Stimulated activated naive CD8-positive, alpha-beta T cell treated with anti-CD3 and anti-CD28 coated beads, Interleukin-15, amount 100 ng/mL, for 72 hours (primary cell): Measurements from ENCODE around the gene KRTAP6-3.

Source experiments
- ATAC-seq: fragments of 150-1000 bp; cut with Tn5 transposase; 2 replicates; pipeline ENCODE4 v1.10.0; 2021; ENCODE audit warnings: mild to moderate bottlenecking, moderate library complexity
- DNase-seq, 2 donors: peaks; one replicate each; pipeline ENCODE4 v3.0.0; 2021 to 2022
- H3K27ac Mint-ChIP-seq, 2 donors: one replicate each; pipeline ENCODE4 v1.8.0; 2022; ENCODE audit warnings: mild to moderate bottlenecking in 2 of 2, mixed read lengths in 2 of 2, moderate library complexity in 2 of 2
- H3K27me3 Mint-ChIP-seq: one replicate; pipeline ENCODE4 v1.8.0; 2022; ENCODE audit warnings: mixed read lengths
- H3K4me1 Mint-ChIP-seq: one replicate; pipeline ENCODE4 v1.8.0; 2022; ENCODE audit warnings: mild to moderate bottlenecking, mixed read lengths
- H3K4me3 Mint-ChIP-seq, 2 donors: one replicate each; pipeline ENCODE4 v1.8.0; 2022; ENCODE audit warnings: mild to moderate bottlenecking in 2 of 2, mixed read lengths in 2 of 2, moderate library complexity in 1 of 2
- H3K9me3 Mint-ChIP-seq, 2 donors: one replicate each; pipeline ENCODE4 v1.8.0; 2022; ENCODE audit warnings: mixed read lengths in 2 of 2

Gene KRTAP6-3

DNA sequence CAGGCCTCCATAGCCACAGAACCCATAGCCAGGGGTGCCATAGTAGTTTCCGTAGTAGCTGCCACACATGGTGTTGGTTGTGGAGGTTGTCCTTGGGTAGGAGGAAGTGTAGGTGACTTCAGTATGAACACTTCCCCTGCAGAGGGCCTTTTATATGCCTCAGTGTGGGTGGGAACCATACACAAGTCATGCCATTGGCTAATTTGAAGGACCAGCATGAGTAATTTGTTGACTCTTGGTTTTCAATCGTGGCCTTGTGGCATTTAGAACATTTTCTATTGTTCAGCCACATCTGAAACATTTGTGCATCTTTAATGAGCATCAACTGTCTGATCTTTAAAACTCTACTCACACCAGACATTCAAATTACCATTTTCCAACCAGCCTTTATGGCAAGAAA, 21.6 kb downstream of the KRTAP6-3 start, which contains the start of gene KRTAP6-1:
Gene KRTAP6-1 (minus strand): TSS at position 95 of the 400 bp plus-strand sequence. CDS start 26 bp downstream, at position 69.
- Mint-ChIP-seq H3K27me3 (no peaks in the 10 kb centered on the region), H3K27ac (no peak within 1 kb of the TSS), H3K4me1 (no peaks in the 10 kb centered on the region), H3K4me3 (no peak within 1 kb of the TSS), H3K9me3 (peaks cover 5 to 7% of the 10 kb centered on the region in 2 donors)
- DNase-seq: no peak
- peak; percentile 43 for ATAC-seq

DNA sequence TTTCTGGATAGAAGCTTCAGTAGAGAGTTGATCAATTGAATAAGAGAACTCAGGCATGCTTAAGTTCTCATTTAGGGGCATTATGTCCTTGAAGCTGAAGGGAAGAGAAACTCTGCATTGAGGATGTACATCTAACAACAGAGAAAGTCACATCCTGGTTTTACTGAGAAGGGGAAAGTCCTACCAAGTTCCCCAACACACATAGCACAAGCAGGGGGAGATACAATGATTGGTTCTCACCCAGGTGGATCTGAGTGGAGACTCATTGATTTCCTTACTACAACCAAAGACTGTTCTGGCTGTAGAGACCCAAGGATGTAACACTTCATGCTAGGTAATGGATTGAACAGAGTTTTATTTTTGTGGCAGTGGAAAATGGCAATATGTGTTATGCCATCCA, 23.0 kb downstream of the KRTAP6-3 start:
- no peak overlapping the region for H3K27ac Mint-ChIP-seq
- H3K4me3 Mint-ChIP-seq: no peak overlapping the region
- no peaks in the 10 kb centered on the region for H3K4me1 Mint-ChIP-seq
- peaks cover 5 to 7% of the 10 kb centered on the region in 2 donors for H3K9me3 Mint-ChIP-seq
- no peaks in the 10 kb centered on the region for H3K27me3 Mint-ChIP-seq
- DNase-seq (no peak), ATAC-seq (no peak)

DNA sequence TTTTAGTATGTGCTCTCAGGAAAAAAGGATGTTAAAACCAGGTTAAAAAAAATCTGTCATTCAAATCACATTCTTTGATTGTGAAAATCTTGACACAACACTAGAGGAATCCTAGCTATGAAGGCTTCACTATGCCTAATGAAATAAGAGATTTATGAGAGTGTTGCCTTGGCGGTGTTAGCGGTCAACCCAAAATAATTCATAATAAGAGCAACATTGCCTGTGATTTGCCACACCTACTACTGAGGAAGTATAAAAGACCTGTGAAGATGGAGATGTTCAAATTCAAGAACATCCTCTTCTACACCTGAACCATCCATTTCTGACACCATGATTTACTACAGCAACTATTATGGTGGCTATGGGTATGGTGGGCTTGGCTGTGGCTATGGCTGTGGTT, 23.9 kb downstream of the KRTAP6-3 start, which contains the start of gene KRTAP20-1:
Gene KRTAP20-1 (plus strand): TSS at position 301 of the 400 bp plus-strand sequence. CDS start 30 bp downstream, at position 331.
- Mint-ChIP-seq H3K9me3 (peaks cover 2% of the 10 kb centered on the region in 2 donors), H3K4me3 (no peak within 1 kb of the TSS), H3K4me1 (no peaks in the 10 kb centered on the region), H3K27me3 (no peaks in the 10 kb centered on the region), H3K27ac (no peak within 1 kb of the TSS)
- DNase-seq (no peak), ATAC-seq (no peak)

DNA sequence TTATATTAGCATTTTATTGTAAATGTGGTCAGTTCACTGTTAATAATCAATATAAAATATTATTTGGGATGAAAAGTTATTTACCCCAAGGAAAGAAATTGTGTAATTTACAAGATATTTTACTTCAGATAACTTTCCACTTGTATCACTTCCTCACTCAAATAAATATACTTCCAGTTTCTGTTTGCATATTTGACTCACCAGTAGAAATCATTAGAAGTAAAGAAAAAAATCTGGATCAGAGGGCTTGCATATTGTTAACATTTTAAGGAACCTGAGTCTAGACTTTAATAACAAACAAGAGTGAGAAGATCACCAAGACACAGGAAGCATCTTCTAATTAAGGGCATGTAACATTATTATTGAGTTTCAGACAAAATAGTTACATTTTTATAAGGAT, 27.8 kb downstream of the KRTAP6-3 start:
- Mint-ChIP-seq H3K27ac (no peak overlapping the region), H3K9me3 (no peaks in the 10 kb centered on the region), H3K4me3 (no peak overlapping the region), H3K27me3 (no peaks in the 10 kb centered on the region), H3K4me1 (no peaks in the 10 kb centered on the region)
- no peak for DNase-seq
- ATAC-seq: no peak

- DNase-seq (no peak), ATAC-seq (no peak)
- H3K4me1 Mint-ChIP-seq: no peaks in the 10 kb centered on the region
- no peaks in the 10 kb centered on the region for H3K27me3 Mint-ChIP-seq
- H3K9me3 Mint-ChIP-seq: no peaks in the 10 kb centered on the region
- H3K4me3 Mint-ChIP-seq: no peak within 1 kb of the TSS
- no peak within 1 kb of the TSS for H3K27ac Mint-ChIP-seq
Observed at GRCh38 chr21:30620522-30620921, 28.3 kb downstream of the KRTAP6-3 start, which contains the start of gene KRTAP20-4. Gene KRTAP20-4 (plus strand): TSS chr21:30620627.

GRCh38 chr21:30623362-30623761, 31.1 kb downstream of the KRTAP6-3 start:
- ATAC-seq (no peak), DNase-seq (no peak)
- Mint-ChIP-seq H3K9me3 (no peaks in the 10 kb centered on the region), H3K27me3 (no peaks in the 10 kb centered on the region), H3K27ac (no peak overlapping the region), H3K4me3 (no peak overlapping the region), H3K4me1 (no peaks in the 10 kb centered on the region)

- DNase-seq (no peak), ATAC-seq (no peak)
- Mint-ChIP-seq H3K4me3 (no peak overlapping the region), H3K27ac (no peak overlapping the region), H3K9me3 (no peaks in the 10 kb centered on the region), H3K4me1 (no peaks in the 10 kb centered on the region), H3K27me3 (no peaks in the 10 kb centered on the region)
Observed at GRCh38 chr21:30625449-30626165, 33.4 kb downstream of the KRTAP6-3 start.

GRCh38 chr21:30628109-30628508, 35.9 kb downstream of the KRTAP6-3 start:
- Mint-ChIP-seq H3K4me1 (no peaks in the 10 kb centered on the region), H3K27me3 (no peaks in the 10 kb centered on the region), H3K9me3 (no peaks in the 10 kb centered on the region), H3K4me3 (no peak overlapping the region), H3K27ac (no peak overlapping the region)
- DNase-seq (no peak), ATAC-seq (no peak)

DNA sequence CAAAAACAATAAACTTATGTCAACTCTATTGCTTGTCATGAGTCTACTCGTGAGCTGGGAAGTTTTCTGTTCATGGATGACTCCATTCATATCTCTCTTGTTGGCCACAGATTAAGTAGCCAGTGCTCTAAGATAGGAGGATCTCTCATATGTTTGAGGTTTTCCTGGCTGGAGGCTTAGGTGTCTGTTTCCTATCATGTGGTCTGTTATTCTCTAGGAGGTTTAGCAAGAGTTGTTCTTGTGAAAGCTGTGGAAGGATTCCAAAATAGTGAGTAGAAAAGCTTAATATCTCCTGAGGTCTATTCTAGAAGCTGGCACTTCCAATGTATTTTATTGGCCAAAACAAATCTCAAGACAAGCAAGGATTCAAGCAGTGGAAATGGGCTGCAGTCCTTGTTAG, 37.0 kb downstream of the KRTAP6-3 start:
- DNase-seq: no peak
- no peak for ATAC-seq
- no peaks in the 10 kb centered on the region for H3K27me3 Mint-ChIP-seq
- H3K9me3 Mint-ChIP-seq: no peaks in the 10 kb centered on the region
- no peak overlapping the region for H3K4me3 Mint-ChIP-seq
- H3K4me1 Mint-ChIP-seq: no peaks in the 10 kb centered on the region
- H3K27ac Mint-ChIP-seq: no peak overlapping the region

DNA sequence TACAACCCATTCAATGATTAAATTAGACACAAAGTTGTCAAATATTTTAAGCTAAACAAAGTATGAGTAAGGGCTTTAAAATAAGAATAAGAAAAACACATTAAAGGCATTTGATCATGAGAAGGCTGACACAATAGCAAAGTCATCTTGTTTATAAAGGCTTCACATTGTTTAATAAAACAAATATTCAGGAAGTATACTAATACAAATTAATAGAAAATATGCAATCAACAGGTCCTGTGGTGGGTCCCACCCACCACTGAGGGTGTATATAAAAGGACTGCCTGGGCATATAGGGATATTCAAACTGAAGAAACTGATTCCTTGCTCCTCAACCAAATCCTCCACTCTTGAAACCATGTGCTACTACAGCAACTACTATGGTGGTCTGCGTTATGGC, 42.7 kb downstream of the KRTAP6-3 start, which contains the start of gene KRTAP20-2:
Gene KRTAP20-2 (plus strand): TSS at position 301 of the 400 bp plus-strand sequence. CDS start 58 bp downstream, at position 359.
- no peaks in the 10 kb centered on the region for H3K4me1 Mint-ChIP-seq
- ATAC-seq: no peak

GRCh38 chr21:30638686-30639085, 46.4 kb downstream of the KRTAP6-3 start:
- DNase-seq: no peak
- no peaks in the 10 kb centered on the region for H3K27me3 Mint-ChIP-seq
- peaks cover 0 to 4% of the 10 kb centered on the region in 2 donors for H3K9me3 Mint-ChIP-seq
- no peak overlapping the region for H3K27ac Mint-ChIP-seq
- H3K4me1 Mint-ChIP-seq: no peaks in the 10 kb centered on the region
- no peak overlapping the region for H3K4me3 Mint-ChIP-seq
- no peak for ATAC-seq

More for the DNA sequence above, 42.7 kb downstream of the KRTAP6-3 start, which contains the start of gene KRTAP20-2:
- no peak within 1 kb of the TSS for H3K27ac Mint-ChIP-seq
- no peaks in the 10 kb centered on the region for H3K9me3 Mint-ChIP-seq
- no peak for DNase-seq
- H3K27me3 Mint-ChIP-seq: no peaks in the 10 kb centered on the region
- no peak within 1 kb of the TSS for H3K4me3 Mint-ChIP-seq

- no peaks in the 10 kb centered on the region for H3K4me1 Mint-ChIP-seq
- peaks cover 8 to 11% of the 10 kb centered on the region in 2 donors for H3K9me3 Mint-ChIP-seq
- no peak within 1 kb of the TSS for H3K4me3 Mint-ChIP-seq
Observed at GRCh38 chr21:30642564-30642963, 50.3 kb downstream of the KRTAP6-3 start, which contains the start of gene KRTAP20-3. Gene KRTAP20-3 (plus strand): TSS chr21:30642864.

More at GRCh38 chr21:30642564-30642963, 50.3 kb downstream of the KRTAP6-3 start, which contains the start of gene KRTAP20-3:
- DNase-seq (no peak), ATAC-seq (no peak)
- Mint-ChIP-seq H3K27me3 (no peaks in the 10 kb centered on the region), H3K27ac (no peak within 1 kb of the TSS)
